Ascending aorta (tissue), 2 donors: Measurements from ENCODE around the gene ALS2. TPM values are rescaled to one million over a fixed set of nuclear protein-coding genes. Genes with fewer than 3 reads are reported as not detected.
"Not testable (repeated sequence)": the region's sequence is repeated elsewhere in the genome, so short reads cannot be mapped to it uniquely, and the experiment has no call there.

Experiments
- DNase-seq, 2 donors: peaks; one replicate each; pipeline ENCODE4 v3.0.0-alpha.2; 2019; ENCODE audit warnings: low spot score in 2 of 2
- H3K27ac ChIP-seq, 2 donors: fragments of 200-600 bp; sonication (generic); one replicate each; pipeline ENCODE4 v1.5.1; 2016 to 2017; ENCODE audit warnings: mild to moderate bottlenecking in 1 of 2
- H3K27me3 ChIP-seq: fragments of 200-600 bp; sonication (generic); one replicate; pipeline ENCODE4 v1.5.1; 2017
- H3K36me3 ChIP-seq, 2 donors: fragments of 200-600 bp; sonication (generic); one replicate each; pipeline ENCODE4 v1.5.1; 2016
- H3K4me1 ChIP-seq, 2 donors: fragments of 200-600 bp; sonication (generic); one replicate each; pipeline ENCODE4 v1.5.1; 2016 to 2017; ENCODE audit warnings: mild to moderate bottlenecking in 1 of 2
- H3K4me3 ChIP-seq, 2 donors: fragments of 200-600 bp; sonication (generic); one replicate each; pipeline ENCODE4 v1.5.1; 2016 to 2017; ENCODE audit warnings: mild to moderate bottlenecking in 1 of 2
- H3K9me3 ChIP-seq, 2 donors: fragments of 200-600 bp; sonication (generic); one replicate each; pipeline ENCODE4 v1.5.1; 2016
- intact Hi-C: fragments of 100-400 bp; cut with DNase I; formaldehyde crosslinking; loops from one replicate; pipeline ENCODE4 v1.15.1; 2023
- total RNA-seq: library from RNA; depleted of rRNA; stranded (reverse); fragments of >200 nt; gene quantifications from one replicate; pipeline ENCODE4 v1.1.0, GENCODE V29; 2016
- TF ChIP-seq, protein P1 (sequence below), 3 experiments: fragments of 200-600 bp in 2 of 3; fragments of 450-650 bp in 1 of 3; sonication (generic) in 2 of 3; IDR thresholded peaks; one replicate each; pipeline ENCODE4 v1.5.1; 2016 to 2019; ENCODE audit warnings: antibody characterized with exemption in 3 of 3, mild to moderate bottlenecking in 1 of 3, moderate library complexity in 1 of 3

ALS2 gene
- total RNA-seq, 1 donor from 2014 or later: 6.5 TPM

GRCh38 chr2:201808027-201808426, 27.3 kb upstream of the ALS2 start:
- H3K4me1 ChIP-seq: peaks cover 6 to 21% of the 10 kb centered on the region in 2 donors
- no peak for DNase-seq
- intact Hi-C loops: no loop called here
- TF ChIP-seq, protein P1, sequence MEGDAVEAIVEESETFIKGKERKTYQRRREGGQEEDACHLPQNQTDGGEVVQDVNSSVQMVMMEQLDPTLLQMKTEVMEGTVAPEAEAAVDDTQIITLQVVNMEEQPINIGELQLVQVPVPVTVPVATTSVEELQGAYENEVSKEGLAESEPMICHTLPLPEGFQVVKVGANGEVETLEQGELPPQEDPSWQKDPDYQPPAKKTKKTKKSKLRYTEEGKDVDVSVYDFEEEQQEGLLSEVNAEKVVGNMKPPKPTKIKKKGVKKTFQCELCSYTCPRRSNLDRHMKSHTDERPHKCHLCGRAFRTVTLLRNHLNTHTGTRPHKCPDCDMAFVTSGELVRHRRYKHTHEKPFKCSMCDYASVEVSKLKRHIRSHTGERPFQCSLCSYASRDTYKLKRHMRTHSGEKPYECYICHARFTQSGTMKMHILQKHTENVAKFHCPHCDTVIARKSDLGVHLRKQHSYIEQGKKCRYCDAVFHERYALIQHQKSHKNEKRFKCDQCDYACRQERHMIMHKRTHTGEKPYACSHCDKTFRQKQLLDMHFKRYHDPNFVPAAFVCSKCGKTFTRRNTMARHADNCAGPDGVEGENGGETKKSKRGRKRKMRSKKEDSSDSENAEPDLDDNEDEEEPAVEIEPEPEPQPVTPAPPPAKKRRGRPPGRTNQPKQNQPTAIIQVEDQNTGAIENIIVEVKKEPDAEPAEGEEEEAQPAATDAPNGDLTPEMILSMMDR (IDR thresholded peaks at IDR 0.05): no peak
- peak overlapping the region; percentile 73 to 78 for H3K27ac ChIP-seq
- no peaks in the 10 kb centered on the region for H3K27me3 ChIP-seq
- no peaks in the 10 kb centered on the region for H3K9me3 ChIP-seq
- H3K36me3 ChIP-seq: no peaks in the 10 kb centered on the region
- H3K4me3 ChIP-seq: peak overlapping the region in 1 of 2 donors; percentile 33

- no peaks in the 10 kb centered on the region for H3K9me3 ChIP-seq
- peak in 1 of 2 donors; percentile 86 for DNase-seq
- H3K27ac ChIP-seq: peak overlapping the region; percentile 73 to 78
- H3K4me3 ChIP-seq: peak overlapping the region in 1 of 2 donors; percentile 33
- peaks cover 6 to 21% of the 10 kb centered on the region in 2 donors for H3K4me1 ChIP-seq
- no peaks in the 10 kb centered on the region for H3K36me3 ChIP-seq
- TF ChIP-seq, protein P1 (IDR thresholded peaks at IDR 0.05): no peak
- intact Hi-C loops: no loop called here
- no peaks in the 10 kb centered on the region for H3K27me3 ChIP-seq
Measured at GRCh38 chr2:201807452-201807999, 26.8 kb upstream of the ALS2 start.

DNA sequence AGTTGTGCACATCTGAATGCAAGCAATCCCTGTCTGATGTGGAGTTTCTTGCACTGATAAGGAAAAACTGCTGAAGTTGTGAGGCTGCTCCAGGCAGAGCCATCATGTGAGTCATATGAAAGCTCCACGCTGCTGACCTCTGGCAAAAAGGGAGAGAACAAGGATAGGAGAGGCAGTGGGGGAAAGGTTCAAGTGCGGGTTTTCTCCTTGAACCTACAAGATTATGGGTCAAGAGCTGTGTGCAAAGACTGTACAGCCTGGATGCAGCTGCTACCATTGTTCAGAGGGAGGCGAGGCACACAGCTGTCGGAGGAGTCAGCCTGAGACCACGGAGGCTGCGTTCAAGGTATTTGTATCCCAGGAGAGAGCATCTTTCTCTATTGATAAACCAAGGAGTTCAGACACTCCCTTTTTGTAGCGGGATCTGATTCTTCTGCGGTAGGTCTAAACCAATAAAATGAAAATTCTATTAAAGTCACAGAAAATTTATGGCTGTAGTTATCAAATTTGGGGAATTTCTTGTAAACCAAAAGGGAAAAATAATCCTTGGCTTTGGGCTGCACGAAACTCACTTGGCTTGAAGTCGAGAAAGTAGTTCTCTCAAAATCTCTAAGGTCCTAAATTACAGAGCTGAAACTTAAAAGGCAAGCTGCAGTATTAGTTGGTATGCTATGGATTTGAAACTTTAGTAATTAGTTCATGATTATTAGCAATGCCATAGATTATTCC, 25.9 kb upstream of the ALS2 start, which contains the start of gene CDK15:
CDK15 (plus strand) TSS at position 96 of the 729 bp plus-strand sequence; CDS start at position 224, 128 bp downstream.
- Histone ChIP-seq H3K36me3 (no peaks in the 10 kb centered on the region), H3K27ac (peak within 1 kb of the TSS; percentile 73 to 78), H3K27me3 (no peaks in the 10 kb centered on the region), H3K9me3 (no peaks in the 10 kb centered on the region), H3K4me3 (peak within 1 kb of the TSS in 1 of 2 donors; percentile 33), H3K4me1 (peaks cover 6 to 21% of the 10 kb centered on the region in 2 donors)
- no peak for DNase-seq
- TF ChIP-seq, protein P1 (IDR thresholded peaks at IDR 0.05): no peak
- intact Hi-C loops: no loop called here

- H3K4me3 ChIP-seq, H3K36me3 ChIP-seq, H3K9me3 ChIP-seq, DNase-seq, H3K27me3 ChIP-seq: not testable (repeated sequence)
- intact Hi-C loops: loop anchor here (1.0 kb wide), 1 partner anchor 18 kb away; no protein-coding TSS in a partner anchor
- Histone ChIP-seq H3K27ac (peak overlapping the region; percentile 81 to 86), H3K4me1 (peaks cover 4 to 17% of the 10 kb centered on the region in 2 donors)
- TF ChIP-seq, protein P1 (IDR thresholded peaks at IDR 0.05): peak in 1 of 3 experiments; percentile 17
Measured at GRCh38 chr2:201798914-201799285, 18.2 kb upstream of the ALS2 start.

DNA sequence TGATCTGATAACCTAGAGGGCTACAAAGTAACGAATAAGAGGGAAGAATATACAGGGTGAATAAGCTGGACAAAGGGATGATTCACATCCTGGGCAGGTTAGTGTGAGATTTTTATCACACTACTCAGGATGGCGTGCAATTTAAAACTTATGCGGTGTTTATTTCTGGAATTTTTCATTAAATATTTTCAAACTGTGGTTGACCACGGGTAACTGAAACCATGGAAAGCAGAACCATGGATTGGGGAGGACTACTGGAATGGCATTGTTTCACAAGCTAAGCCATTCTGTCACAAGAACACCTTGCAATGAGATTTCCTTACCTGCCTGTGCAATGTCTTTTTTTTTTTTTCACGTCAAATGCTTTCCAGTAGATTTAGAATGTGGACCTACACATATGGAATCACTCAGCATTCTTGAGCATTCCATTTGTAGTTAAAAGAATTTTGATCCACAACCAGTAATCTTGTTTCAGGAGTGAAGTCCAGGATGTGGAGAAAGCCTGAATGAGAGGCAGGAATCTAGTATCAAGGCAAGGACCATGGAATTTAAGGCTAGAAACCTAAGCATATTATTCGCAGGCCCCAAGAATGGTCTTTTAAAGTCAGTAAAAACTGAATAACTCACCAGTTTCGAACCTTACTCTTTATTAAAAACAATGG, 17.6 kb upstream of the ALS2 start:
- peaks cover 4 to 17% of the 10 kb centered on the region in 2 donors for H3K4me1 ChIP-seq
- H3K27ac ChIP-seq: peak overlapping the region; percentile 81 to 86
- H3K9me3 ChIP-seq: no peaks in the 10 kb centered on the region
- DNase-seq: no peak
- H3K27me3 ChIP-seq: no peaks in the 10 kb centered on the region
- H3K4me3 ChIP-seq: peak overlapping the region in 1 of 2 donors; percentile 39
- TF ChIP-seq, protein P1 (IDR thresholded peaks at IDR 0.05): no peak
- intact Hi-C loops: loop anchor here (1.0 kb wide), 1 partner anchor 17 kb away; no protein-coding TSS in a partner anchor
- no peaks in the 10 kb centered on the region for H3K36me3 ChIP-seq
